OCI-LY1 (cell line): ENCODE data around the gene DPP4.

ENCODE experiments used
- EZH2 ChIP-seq: fragments of 200-600 bp; sonication (generic), shearing (Covaris generic); IDR thresholded peaks from 2 replicates; pipeline ENCODE4 v1.8.0; 2017; ENCODE audit warnings: borderline replicate concordance, mixed run types, mild to moderate bottlenecking, antibody characterized with exemption, low read length, moderate library complexity, mixed read lengths
- TF ChIP-seq, protein P1 (sequence below): fragments of 200-600 bp; sonication (generic), shearing (Covaris generic); IDR thresholded peaks from 2 replicates; pipeline ENCODE4 v1.5.1; 2017; ENCODE audit warnings: mild to moderate bottlenecking, antibody characterized with exemption, low read length, moderate library complexity, mixed read lengths

DNA sequence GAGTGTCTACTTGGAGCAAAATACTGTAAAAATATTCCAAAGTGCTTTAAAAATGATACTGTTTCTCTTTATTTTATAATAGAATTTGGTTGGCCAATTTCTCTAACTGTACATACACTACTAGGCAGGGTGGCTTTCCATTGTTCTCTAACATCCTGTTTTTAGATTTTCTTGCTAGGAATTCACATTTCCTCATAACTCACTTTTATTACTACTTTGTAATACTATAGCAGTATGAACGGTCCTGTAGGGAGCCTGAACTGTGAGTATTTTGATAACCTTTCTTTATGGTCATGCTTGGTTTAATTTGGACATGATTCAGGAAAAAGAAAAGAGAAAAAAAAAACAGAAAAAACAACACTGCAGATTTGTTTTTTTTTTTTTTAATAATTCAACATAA, 40.3 kb upstream of the DPP4 start:
- TF ChIP-seq, protein P1, sequence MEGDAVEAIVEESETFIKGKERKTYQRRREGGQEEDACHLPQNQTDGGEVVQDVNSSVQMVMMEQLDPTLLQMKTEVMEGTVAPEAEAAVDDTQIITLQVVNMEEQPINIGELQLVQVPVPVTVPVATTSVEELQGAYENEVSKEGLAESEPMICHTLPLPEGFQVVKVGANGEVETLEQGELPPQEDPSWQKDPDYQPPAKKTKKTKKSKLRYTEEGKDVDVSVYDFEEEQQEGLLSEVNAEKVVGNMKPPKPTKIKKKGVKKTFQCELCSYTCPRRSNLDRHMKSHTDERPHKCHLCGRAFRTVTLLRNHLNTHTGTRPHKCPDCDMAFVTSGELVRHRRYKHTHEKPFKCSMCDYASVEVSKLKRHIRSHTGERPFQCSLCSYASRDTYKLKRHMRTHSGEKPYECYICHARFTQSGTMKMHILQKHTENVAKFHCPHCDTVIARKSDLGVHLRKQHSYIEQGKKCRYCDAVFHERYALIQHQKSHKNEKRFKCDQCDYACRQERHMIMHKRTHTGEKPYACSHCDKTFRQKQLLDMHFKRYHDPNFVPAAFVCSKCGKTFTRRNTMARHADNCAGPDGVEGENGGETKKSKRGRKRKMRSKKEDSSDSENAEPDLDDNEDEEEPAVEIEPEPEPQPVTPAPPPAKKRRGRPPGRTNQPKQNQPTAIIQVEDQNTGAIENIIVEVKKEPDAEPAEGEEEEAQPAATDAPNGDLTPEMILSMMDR = no peak
- no peak for TF ChIP-seq EZH2
